IPS-NIHi7 (cell line): ENCODE data around the gene OR2T29.
"Not testable (repeated sequence)": the region's sequence is repeated elsewhere in the genome, so short reads cannot be mapped to it uniquely, and the experiment has no call there.

ENCODE experiments used
- DNase-seq: peaks from one replicate; pipeline ENCODE4 v3.0.0; 2012; ENCODE audit warnings: mixed read lengths; ENCODE audit errors: extremely low spot score

OR2T29 gene

GRCh38 chr1:248510217-248510616 is 52.4 kb downstream of the OR2T29 start:
- DNase-seq, result not testable (repeated sequence)

GRCh38 chr1:248507773-248508172 is 54.8 kb downstream of the OR2T29 start, which contains the start of gene OR2G6:
OR2G6 (plus strand) TSS chr1:248508073; CDS start chr1:248521647, 13,574 bp downstream.
- DNase-seq, result not testable (repeated sequence)
